HepG2 (cell line): Measurements from ENCODE around the gene FGFR2.

ENCODE experiments used
- CBFB ChIP-seq: sonication (generic); formaldehyde crosslinking; IDR thresholded peaks from 2 replicates; pipeline ENCODE4 v1.4.0; 2020; ENCODE audit warnings: missing genetic modification reagents
- GABPA ChIP-seq, 2 experiments: IDR thresholded peaks; 2 replicates each; pipeline ENCODE4 v1.6.1; 2011 to 2016; ENCODE audit warnings: low read depth in 2 of 2, low read length in 1 of 2, missing biosample characterization in 1 of 2, missing genetic modification characterization in 1 of 2
- POLR2A ChIP-seq, 2 experiments: IDR thresholded peaks; 2 replicates each; pipeline ENCODE4 v1.6.1; 2011; ENCODE audit warnings: low read depth in 2 of 2, low read length in 2 of 2, mild to moderate bottlenecking in 1 of 2, moderate library complexity in 1 of 2; ENCODE audit not compliant: insufficient read depth in 1 of 2
- TAF1 ChIP-seq: sonication (generic); formaldehyde crosslinking; IDR thresholded peaks from 2 replicates; pipeline ENCODE4 v1.4.0; 2020; ENCODE audit warnings: missing genetic modification reagents
- TEAD3 ChIP-seq: optimal IDR thresholded peaks from 2 replicates; pipeline ENCODE3; 2016; ENCODE audit warnings: borderline replicate concordance
- ZNF235 ChIP-seq: sonication (generic); formaldehyde crosslinking; IDR thresholded peaks from 2 replicates; pipeline ENCODE4 v1.8.1; 2023; ENCODE audit warnings: mild to moderate bottlenecking, missing genetic modification reagents, borderline replicate concordance
- ZNF446 ChIP-seq: sonication (generic); formaldehyde crosslinking; IDR thresholded peaks from 2 replicates; pipeline ENCODE4 v1.5.0; 2020; ENCODE audit warnings: mild to moderate bottlenecking, missing genetic modification reagents
- ZNF749 ChIP-seq: sonication (generic); formaldehyde crosslinking; IDR thresholded peaks from 2 replicates; pipeline ENCODE4 v1.8.0; 2022; ENCODE audit warnings: mild to moderate bottlenecking, missing genetic modification reagents, moderate library complexity, borderline replicate concordance
- TF ChIP-seq, protein P1 (sequence below): IDR thresholded peaks from 2 replicates; pipeline ENCODE4 v1.6.1; 2016; ENCODE audit warnings: low read depth, control low read depth

DNA sequence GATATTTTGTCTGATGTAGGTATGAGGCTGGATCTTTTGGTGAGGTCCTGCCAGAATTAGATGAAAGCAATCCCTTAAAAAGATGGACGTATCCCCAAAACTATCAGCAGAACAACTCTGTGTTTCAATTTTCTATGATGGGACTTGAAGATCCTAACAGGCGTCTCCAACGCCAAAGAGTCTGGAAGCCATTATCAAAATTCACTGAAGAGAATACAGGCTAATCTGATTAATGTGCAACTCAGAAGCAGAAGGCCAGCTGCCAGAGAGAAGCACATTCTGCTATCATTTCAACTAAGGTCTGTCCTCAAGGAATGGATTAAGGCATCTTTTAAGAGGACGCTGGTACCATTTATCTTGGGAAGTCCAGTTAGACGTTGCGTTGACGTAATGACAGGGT, 119.7 kb downstream of the FGFR2 start:
- TF ChIP-seq ZNF749 (CRISPR knock-in tag) (no peak), ZNF235 (no peak), TEAD3 (CRISPR knock-in tag) (no peak), TAF1 (CRISPR knock-in tag) (no peak), GABPA (IDR thresholded peaks at IDR 0.05; ENCODE audit: low read depth, low read length) (no peak), GABPA (CRISPR knock-in tag; IDR thresholded peaks at IDR 0.05; ENCODE audit: low read depth) (no peak), CBFB (CRISPR knock-in tag) (no peak), POLR2A (IDR thresholded peaks at IDR 0.05; ENCODE audit: insufficient read depth in 1 of 2, low read depth in 2 of 2, low read length in 2 of 2) (no peak), ZNF446 (no peak)
- TF ChIP-seq, protein P1, sequence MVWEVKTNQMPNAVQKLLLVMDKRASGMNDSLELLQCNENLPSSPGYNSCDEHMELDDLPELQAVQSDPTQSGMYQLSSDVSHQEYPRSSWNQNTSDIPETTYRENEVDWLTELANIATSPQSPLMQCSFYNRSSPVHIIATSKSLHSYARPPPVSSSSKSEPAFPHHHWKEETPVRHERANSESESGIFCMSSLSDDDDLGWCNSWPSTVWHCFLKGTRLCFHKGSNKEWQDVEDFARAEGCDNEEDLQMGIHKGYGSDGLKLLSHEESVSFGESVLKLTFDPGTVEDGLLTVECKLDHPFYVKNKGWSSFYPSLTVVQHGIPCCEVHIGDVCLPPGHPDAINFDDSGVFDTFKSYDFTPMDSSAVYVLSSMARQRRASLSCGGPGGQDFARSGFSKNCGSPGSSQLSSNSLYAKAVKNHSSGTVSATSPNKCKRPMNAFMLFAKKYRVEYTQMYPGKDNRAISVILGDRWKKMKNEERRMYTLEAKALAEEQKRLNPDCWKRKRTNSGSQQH = no peak
